ENCODE results near the gene CTDP1.

- TF ChIP-seq ZNF76 (CRISPR knock-in tag; IDR thresholded peaks at IDR 0.05; ENCODE audit: borderline replicate concordance), result no peak
- TF ChIP-seq ELF4 (CRISPR knock-in tag; IDR thresholded peaks at IDR 0.05), result no peak
- TF ChIP-seq GATA2 (CRISPR knock-in tag; IDR thresholded peaks at IDR 0.05), result no peak
- TF ChIP-seq MAX (CRISPR knock-in tag; IDR thresholded peaks at IDR 0.05), result no peak
- no peak for TF ChIP-seq ZNF316 (IDR thresholded peaks at IDR 0.05)
- TF ChIP-seq ZNF121 (CRISPR knock-in tag; conservative IDR thresholded peaks at IDR 0.05), result no peak
- TF ChIP-seq POLR2AphosphoS5 (IDR thresholded peaks at IDR 0.05; ENCODE audit: control insufficient read depth, insufficient read depth, low read depth, low read length), result no peak
- TF ChIP-seq ZBTB26 (CRISPR knock-in tag; IDR thresholded peaks at IDR 0.05), result no peak
- TF ChIP-seq SREBF2 (CRISPR knock-in tag; IDR thresholded peaks at IDR 0.05), result no peak
These were observed 38.7 kb upstream of the CTDP1 start for GRCh38 chr18:79640875-79641274.
